Mesendoderm (in vitro differentiated cells): Measurements from ENCODE around the gene TP53I13.
A peak's percentile ranks its signal among the peaks of the same experiment; 100 is the strongest.

Source experiments
- DNase-seq: peaks from one replicate; pipeline ENCODE4 v3.0.0; 2013
- H2AK5ac ChIP-seq: 2 replicates; pipeline ENCODE4 v1.6.1; 2013; ENCODE audit warnings: low read length, inconsistent platforms
- H2BK120ac ChIP-seq: 2 replicates; pipeline ENCODE4 v1.6.1; 2013; ENCODE audit warnings: low read depth, mild to moderate bottlenecking, low read length, moderate library complexity, mixed read lengths
- H2BK15ac ChIP-seq: replicated peaks from 2 replicates; pipeline ENCODE4 v1.6.1; 2013; ENCODE audit warnings: low read depth, mild to moderate bottlenecking, moderate library complexity
- H2BK5ac ChIP-seq: 2 replicates; pipeline ENCODE4 v1.6.1; 2013; ENCODE audit warnings: low read length, inconsistent platforms
- H3K18ac ChIP-seq: 2 replicates; pipeline ENCODE4 v1.6.1; 2013; ENCODE audit warnings: mild to moderate bottlenecking, low read length, mixed read lengths
- H3K23ac ChIP-seq: one replicate; pipeline ENCODE4 v1.6.1; 2013; ENCODE audit warnings: low read length
- H3K27ac ChIP-seq: 2 replicates; pipeline ENCODE4 v1.5.1; 2013; ENCODE audit warnings: low read depth, mild to moderate bottlenecking, inconsistent platforms, low read length, moderate library complexity
- H3K27me3 ChIP-seq: 2 replicates; pipeline ENCODE4 v1.6.1; 2013; ENCODE audit warnings: low read length, control low read depth, mild to moderate bottlenecking, inconsistent platforms; ENCODE audit not compliant: insufficient read depth, poor library complexity
- H3K36me3 ChIP-seq: 2 replicates; pipeline ENCODE4 v1.6.1; 2013; ENCODE audit warnings: low read length, inconsistent platforms; ENCODE audit not compliant: control insufficient read depth, insufficient read depth
- H3K4ac ChIP-seq: one replicate; pipeline ENCODE4 v1.6.1; 2013; ENCODE audit warnings: low read depth, mild to moderate bottlenecking, low read length, moderate library complexity
- H3K4me1 ChIP-seq: 2 replicates; pipeline ENCODE4 v1.6.1; 2013; ENCODE audit warnings: low read depth, low read length, inconsistent platforms; ENCODE audit not compliant: control insufficient read depth
- H3K4me2 ChIP-seq: 2 replicates; pipeline ENCODE4 v1.6.1; 2013; ENCODE audit warnings: low read length
- H3K4me3 ChIP-seq: 2 replicates; pipeline ENCODE4 v1.5.1; 2013; ENCODE audit warnings: mild to moderate bottlenecking, low read length
- H3K56ac ChIP-seq: one replicate; pipeline ENCODE4 v1.6.1; 2013; ENCODE audit warnings: low read length
- H3K79me1 ChIP-seq: 2 replicates; pipeline ENCODE4 v1.6.1; 2013; ENCODE audit warnings: low read length, inconsistent platforms
- H3K79me2 ChIP-seq: 2 replicates; pipeline ENCODE4 v1.6.1; 2013; ENCODE audit warnings: mild to moderate bottlenecking, low read length; ENCODE audit not compliant: control insufficient read depth, insufficient read depth
- H3K9ac ChIP-seq: 2 replicates; pipeline ENCODE4 v1.6.1; 2013; ENCODE audit warnings: low read length, inconsistent platforms
- H4K5ac ChIP-seq: one replicate; pipeline ENCODE4 v1.6.1; 2013; ENCODE audit warnings: low read length
- H4K8ac ChIP-seq: one replicate; pipeline ENCODE4 v1.6.1; 2013; ENCODE audit warnings: low read depth, mild to moderate bottlenecking, control low read depth, low read length, moderate library complexity
- WGBS: extraction: QIAGEN DNeasy Blood & Tissue Kit; methylation state at CpG from one replicate; pipeline ENCODE4 v1.1.7; 2013; ENCODE audit warnings: low lambda C conversion rate, missing lambda C conversion rate; ENCODE audit not compliant: insufficient coverage; ENCODE audit errors: extremely low coverage; 5-methylcytosine and 5-hydroxymethylcytosine counted together

TP53I13 gene

GRCh38 chr17:29590411-29591145 is 22.1 kb downstream of the TP53I13 start:
- Histone ChIP-seq H3K4me2 (peak overlapping the region; percentile 91), H3K9ac (peak overlapping the region; percentile 70), H3K4me1 (peaks cover 1% of the 10 kb centered on the region), H3K18ac (no peak overlapping the region), H2AK5ac (no peak overlapping the region), H4K8ac (no peak overlapping the region), H3K27me3 (no peaks in the 10 kb centered on the region), H2BK15ac (no peak overlapping the region), H3K4ac (no peak overlapping the region), H4K5ac (no peak overlapping the region), H3K79me1 (peaks cover 9% of the 10 kb centered on the region), H3K23ac (no peak overlapping the region), H3K4me3 (peak overlapping the region; percentile 80), H3K79me2 (peaks cover 19% of the 10 kb centered on the region), H3K27ac (no peak overlapping the region), H2BK120ac (no peak overlapping the region), H3K56ac (peak overlapping the region; percentile 92), H2BK5ac (no peak overlapping the region), H3K36me3 (no peaks in the 10 kb centered on the region)
- no CpG with 5 or more reads among the region's 30 CpGs for WGBS
- peak; percentile 65 for DNase-seq

- H4K8ac ChIP-seq, result no peak overlapping the region
- H2BK15ac ChIP-seq, result no peak overlapping the region
- peaks cover 7% of the 10 kb centered on the region for H3K79me1 ChIP-seq
- H2AK5ac ChIP-seq, result no peak overlapping the region
- no peak overlapping the region for H2BK120ac ChIP-seq
- no peaks in the 10 kb centered on the region for H3K27me3 ChIP-seq
- H3K18ac ChIP-seq, result no peak overlapping the region
- H3K56ac ChIP-seq, result peak overlapping the region; percentile 92
- H3K9ac ChIP-seq, result peak overlapping the region; percentile 70
- no peaks in the 10 kb centered on the region for H3K36me3 ChIP-seq
- no peak overlapping the region for H3K23ac ChIP-seq
- WGBS, result no CpG with 5 or more reads among the region's 31 CpGs
- H3K4me1 ChIP-seq, result peaks cover 1% of the 10 kb centered on the region
- H3K4ac ChIP-seq, result no peak overlapping the region
- H3K4me2 ChIP-seq, result peak overlapping the region; percentile 91
- H2BK5ac ChIP-seq, result no peak overlapping the region
- no peak overlapping the region for H4K5ac ChIP-seq
- peaks cover 17% of the 10 kb centered on the region for H3K79me2 ChIP-seq
- peak overlapping the region; percentile 80 for H3K4me3 ChIP-seq
- no peak overlapping the region for H3K27ac ChIP-seq
- DNase-seq, result peak; percentile 92
Observed at GRCh38 chr17:29591146-29591736, 22.7 kb downstream of the TP53I13 start.

GRCh38 chr17:29591737-29592608 is 23.5 kb downstream of the TP53I13 start:
- Histone ChIP-seq H4K8ac (no peak overlapping the region), H3K4me1 (peaks cover 1% of the 10 kb centered on the region), H3K36me3 (no peaks in the 10 kb centered on the region), H2BK5ac (no peak overlapping the region), H3K9ac (peak overlapping the region; percentile 70), H2BK15ac (no peak overlapping the region), H2AK5ac (no peak overlapping the region), H4K5ac (no peak overlapping the region), H3K18ac (no peak overlapping the region), H3K23ac (no peak overlapping the region), H3K4ac (no peak overlapping the region), H3K79me1 (peaks cover 5% of the 10 kb centered on the region), H3K27me3 (no peaks in the 10 kb centered on the region), H3K56ac (peak overlapping the region; percentile 92), H3K27ac (no peak overlapping the region), H2BK120ac (no peak overlapping the region), H3K4me3 (peak overlapping the region; percentile 80), H3K4me2 (peak overlapping the region; percentile 91), H3K79me2 (peaks cover 13% of the 10 kb centered on the region)
- peak; percentile 95 for DNase-seq
- WGBS, result no CpG with 5 or more reads among the region's 25 CpGs

GRCh38 chr17:29592850-29593551 is 24.5 kb downstream of the TP53I13 start, which contains the start of gene ANKRD13B:
ANKRD13B (plus strand) TSS chr17:29593132; CDS start chr17:29593622, 490 bp downstream.
- no peak within 1 kb of the TSS for H3K18ac ChIP-seq
- no peak within 1 kb of the TSS for H2BK120ac ChIP-seq
- H3K4me1 ChIP-seq, result peaks cover 7% of the 10 kb centered on the region
- no peaks in the 10 kb centered on the region for H3K36me3 ChIP-seq
- H2BK15ac ChIP-seq, result no peak within 1 kb of the TSS
- no peaks in the 10 kb centered on the region for H3K79me1 ChIP-seq
- peak within 1 kb of the TSS; percentile 72 for H3K56ac ChIP-seq
- H3K9ac ChIP-seq, result peak within 1 kb of the TSS; percentile 48
- peaks cover 4% of the 10 kb centered on the region for H3K79me2 ChIP-seq
- no peak within 1 kb of the TSS for H3K4ac ChIP-seq
- no peak within 1 kb of the TSS for H2AK5ac ChIP-seq
- no peak for DNase-seq
- H3K27ac ChIP-seq, result no peak within 1 kb of the TSS
- peak within 1 kb of the TSS; percentile 60 for H3K4me2 ChIP-seq
- no peak within 1 kb of the TSS for H2BK5ac ChIP-seq
- H3K23ac ChIP-seq, result no peak within 1 kb of the TSS
- WGBS, result no CpG with 5 or more reads among the region's 96 CpGs
- peak within 1 kb of the TSS; percentile 46 for H3K4me3 ChIP-seq
- no peak within 1 kb of the TSS for H4K5ac ChIP-seq
- H3K27me3 ChIP-seq, result no peaks in the 10 kb centered on the region
- H4K8ac ChIP-seq, result no peak within 1 kb of the TSS
